Fibroblast of pulmonary artery (primary cell): ENCODE data around the gene AFAP1L1.

Experiments used
- DNase-seq: peaks from one replicate; pipeline ENCODE4 v3.0.0-alpha.2; 2010; ENCODE audit warnings: low read depth
- H3K4me3 ChIP-seq: replicated peaks from 2 replicates; pipeline ENCODE4 v1.5.1; 2011; ENCODE audit warnings: low read depth, mild to moderate bottlenecking, control low read depth, low read length, moderate library complexity
- CTCF ChIP-seq: IDR thresholded peaks from 2 replicates; pipeline ENCODE4 v1.5.1; 2011; ENCODE audit warnings: mild to moderate bottlenecking, control low read depth, low read length, inconsistent platforms; ENCODE audit errors: missing control alignments

The AFAP1L1 gene

GRCh38 chr5:149283626-149284480 lies 12.2 kb downstream of the AFAP1L1 start:
- DNase-seq, result peak; percentile 28
- no peak for TF ChIP-seq CTCF
- no peak overlapping the region for H3K4me3 ChIP-seq

- no peak for TF ChIP-seq CTCF
- no peak overlapping the region for H3K4me3 ChIP-seq
- peak; percentile 80 for DNase-seq
These were observed 12.8 kb downstream of the AFAP1L1 start for GRCh38 chr5:149284501-149284900.

GRCh38 chr5:149285153-149285552 lies 13.5 kb downstream of the AFAP1L1 start:
- DNase-seq, result no peak
- H3K4me3 ChIP-seq, result no peak overlapping the region
- TF ChIP-seq CTCF, result no peak

GRCh38 chr5:149288436-149288835 lies 16.8 kb downstream of the AFAP1L1 start:
- TF ChIP-seq CTCF, result no peak
- DNase-seq, result peak; percentile 47
- no peak overlapping the region for H3K4me3 ChIP-seq

- DNase-seq, result peak; percentile 55
- no peak for TF ChIP-seq CTCF
- no peak overlapping the region for H3K4me3 ChIP-seq
These were observed 17.6 kb downstream of the AFAP1L1 start for GRCh38 chr5:149289301-149289700.

- no peak overlapping the region for H3K4me3 ChIP-seq
- no peak for DNase-seq
- TF ChIP-seq CTCF, result no peak
These were observed 23.5 kb downstream of the AFAP1L1 start for GRCh38 chr5:149294872-149295829.
